Duodenal mucosa (tissue), 2 donors: ENCODE data around the gene GXYLT1.

Experiments used
- H3K27ac ChIP-seq: one replicate; pipeline ENCODE4 v1.7.0; 2013; ENCODE audit warnings: low read depth, low read length
- H3K27me3 ChIP-seq, 2 donors: one replicate each; pipeline ENCODE4 v1.7.0; 2013; ENCODE audit warnings: low read length in 2 of 2, control low read depth in 1 of 2; ENCODE audit not compliant: insufficient read depth in 2 of 2, control insufficient read depth in 1 of 2
- H3K36me3 ChIP-seq, 2 donors: one replicate each; pipeline ENCODE4 v1.7.0; 2013; ENCODE audit warnings: low read length in 2 of 2, control low read depth in 1 of 2; ENCODE audit not compliant: insufficient read depth in 2 of 2, control insufficient read depth in 1 of 2
- H3K4me1 ChIP-seq, 2 donors: one replicate each; pipeline ENCODE4 v1.7.0; 2013; ENCODE audit warnings: low read length in 2 of 2, control low read depth in 1 of 2; ENCODE audit not compliant: insufficient read depth in 2 of 2, control insufficient read depth in 1 of 2
- H3K4me3 ChIP-seq, 2 donors: one replicate each; pipeline ENCODE4 v1.7.0; 2013; ENCODE audit warnings: low read length in 2 of 2, low read depth in 1 of 2
- H3K9ac ChIP-seq, 2 donors: one replicate each; pipeline ENCODE4 v1.7.0; 2013; ENCODE audit warnings: low read length in 2 of 2, low read depth in 1 of 2
- H3K9me3 ChIP-seq, 2 donors: one replicate each; pipeline ENCODE4 v1.7.0; 2013; ENCODE audit warnings: low read length in 2 of 2, control low read depth in 1 of 2; ENCODE audit not compliant: control insufficient read depth in 1 of 2

Gene GXYLT1

GRCh38 chr12:42104087-42104486 is 40.6 kb downstream of the GXYLT1 start:
- no peaks in the 10 kb centered on the region for H3K9me3 ChIP-seq
- no peaks in the 10 kb centered on the region for H3K4me1 ChIP-seq
- H3K27ac ChIP-seq, result no peak overlapping the region
- no peaks in the 10 kb centered on the region for H3K27me3 ChIP-seq
- no peak overlapping the region for H3K9ac ChIP-seq
- peaks cover 0 to 3% of the 10 kb centered on the region in 2 donors for H3K36me3 ChIP-seq
- H3K4me3 ChIP-seq, result no peak overlapping the region

DNA sequence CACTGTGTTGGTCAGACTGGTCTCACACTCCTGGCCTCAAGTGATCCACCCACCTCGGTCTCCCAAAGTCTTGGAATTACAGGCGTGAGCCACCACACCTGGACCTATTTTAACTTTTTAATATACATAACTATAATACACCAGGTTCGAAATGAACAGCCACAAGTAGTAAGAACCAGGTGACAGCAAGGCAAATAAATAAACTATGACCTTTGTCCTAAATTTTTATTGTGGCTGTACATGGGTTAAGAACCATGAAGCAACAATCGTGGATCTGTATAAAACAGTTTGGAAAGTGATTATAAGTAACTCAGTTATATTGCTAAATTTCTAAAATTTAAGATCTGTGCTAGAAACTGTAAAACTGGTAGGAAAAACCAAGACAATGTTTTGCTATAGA is 41.5 kb downstream of the GXYLT1 start:
- H3K36me3 ChIP-seq, result no peaks in the 10 kb centered on the region
- H3K9me3 ChIP-seq, result no peaks in the 10 kb centered on the region

GRCh38 chr12:42102720-42103119 is 42.0 kb downstream of the GXYLT1 start:
- H3K4me3 ChIP-seq, result no peak overlapping the region
- no peak overlapping the region for H3K27ac ChIP-seq
- peaks cover 0 to 2% of the 10 kb centered on the region in 2 donors for H3K4me1 ChIP-seq
- no peaks in the 10 kb centered on the region for H3K36me3 ChIP-seq
- no peaks in the 10 kb centered on the region for H3K9me3 ChIP-seq
- H3K9ac ChIP-seq, result no peak overlapping the region
- no peaks in the 10 kb centered on the region for H3K27me3 ChIP-seq

More for the DNA sequence above, 41.5 kb downstream of the GXYLT1 start:
- Histone ChIP-seq H3K27me3 (no peaks in the 10 kb centered on the region), H3K27ac (no peak overlapping the region), H3K9ac (no peak overlapping the region), H3K4me3 (no peak overlapping the region), H3K4me1 (no peaks in the 10 kb centered on the region)

- Histone ChIP-seq H3K36me3 (peaks cover 0 to 2% of the 10 kb centered on the region in 2 donors), H3K9ac (no peak overlapping the region), H3K27ac (no peak overlapping the region), H3K4me3 (no peak overlapping the region), H3K27me3 (no peaks in the 10 kb centered on the region), H3K4me1 (peaks cover 0 to 10% of the 10 kb centered on the region in 2 donors), H3K9me3 (no peaks in the 10 kb centered on the region)
Measured at GRCh38 chr12:42099433-42099832, 45.2 kb downstream of the GXYLT1 start.

DNA sequence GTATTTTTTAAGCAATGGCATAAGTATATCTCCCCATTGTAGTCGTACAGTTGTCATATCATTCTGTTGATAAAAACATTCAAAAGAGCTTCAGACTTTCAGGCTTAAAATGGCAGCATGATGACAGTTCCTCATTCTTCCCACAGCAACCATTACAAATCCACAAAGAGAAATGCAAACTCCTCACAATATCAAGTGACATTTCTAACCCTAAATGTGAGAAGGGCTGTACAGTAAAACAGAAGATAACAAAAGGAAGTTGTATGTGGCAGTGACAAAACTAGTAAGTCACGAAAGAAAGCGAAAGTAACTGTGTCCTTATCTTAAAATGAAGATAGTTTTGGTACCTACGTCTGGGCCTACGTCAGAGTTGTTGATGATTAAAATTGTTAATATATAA is 46.7 kb downstream of the GXYLT1 start:
- peak overlapping the region in 1 of 2 donors; percentile 59 for H3K9ac ChIP-seq
- no peaks in the 10 kb centered on the region for H3K9me3 ChIP-seq
- H3K36me3 ChIP-seq, result peaks cover 0 to 2% of the 10 kb centered on the region in 2 donors
- peaks cover 0 to 10% of the 10 kb centered on the region in 2 donors for H3K4me1 ChIP-seq
- peak overlapping the region; percentile 46 to 65 for H3K4me3 ChIP-seq
- no peaks in the 10 kb centered on the region for H3K27me3 ChIP-seq
- peak overlapping the region; percentile 32 for H3K27ac ChIP-seq

- peaks cover 0 to 2% of the 10 kb centered on the region in 2 donors for H3K36me3 ChIP-seq
- peaks cover 0 to 10% of the 10 kb centered on the region in 2 donors for H3K4me1 ChIP-seq
- no peak overlapping the region for H3K9ac ChIP-seq
- H3K4me3 ChIP-seq, result no peak overlapping the region
- no peak overlapping the region for H3K27ac ChIP-seq
- H3K27me3 ChIP-seq, result no peaks in the 10 kb centered on the region
- H3K9me3 ChIP-seq, result no peaks in the 10 kb centered on the region
Measured at GRCh38 chr12:42094277-42094676, 50.4 kb downstream of the GXYLT1 start.

- no peak overlapping the region for H3K27ac ChIP-seq
- H3K36me3 ChIP-seq, result peaks cover 0 to 2% of the 10 kb centered on the region in 2 donors
- peaks cover 0 to 1% of the 10 kb centered on the region in 2 donors for H3K4me1 ChIP-seq
- no peak overlapping the region for H3K4me3 ChIP-seq
- H3K9me3 ChIP-seq, result no peaks in the 10 kb centered on the region
- no peak overlapping the region for H3K9ac ChIP-seq
- H3K27me3 ChIP-seq, result no peaks in the 10 kb centered on the region
Measured at GRCh38 chr12:42091769-42092168, 52.9 kb downstream of the GXYLT1 start.

DNA sequence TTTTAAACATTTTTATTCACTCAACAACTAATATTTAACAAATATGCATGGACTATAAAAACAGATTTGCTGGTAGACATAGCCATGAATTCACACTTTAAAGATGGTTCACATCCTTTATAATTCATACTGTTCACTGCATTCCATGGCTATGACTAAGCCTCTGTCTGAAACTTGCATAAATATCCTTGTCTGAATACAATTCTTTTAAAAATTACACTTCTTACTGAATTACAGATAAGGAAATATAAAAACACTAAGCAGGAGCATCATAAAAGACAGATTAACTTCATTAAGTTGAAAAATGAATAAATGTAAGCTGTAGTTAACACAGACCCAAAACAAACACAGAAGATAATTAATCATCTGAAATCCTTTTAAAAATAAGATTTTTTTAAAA is 53.8 kb downstream of the GXYLT1 start:
- no peaks in the 10 kb centered on the region for H3K4me1 ChIP-seq
- H3K36me3 ChIP-seq, result no peaks in the 10 kb centered on the region
- no peak overlapping the region for H3K9ac ChIP-seq
- no peak overlapping the region for H3K27ac ChIP-seq
- H3K4me3 ChIP-seq, result no peak overlapping the region
- no peaks in the 10 kb centered on the region for H3K9me3 ChIP-seq
- H3K27me3 ChIP-seq, result no peaks in the 10 kb centered on the region

DNA sequence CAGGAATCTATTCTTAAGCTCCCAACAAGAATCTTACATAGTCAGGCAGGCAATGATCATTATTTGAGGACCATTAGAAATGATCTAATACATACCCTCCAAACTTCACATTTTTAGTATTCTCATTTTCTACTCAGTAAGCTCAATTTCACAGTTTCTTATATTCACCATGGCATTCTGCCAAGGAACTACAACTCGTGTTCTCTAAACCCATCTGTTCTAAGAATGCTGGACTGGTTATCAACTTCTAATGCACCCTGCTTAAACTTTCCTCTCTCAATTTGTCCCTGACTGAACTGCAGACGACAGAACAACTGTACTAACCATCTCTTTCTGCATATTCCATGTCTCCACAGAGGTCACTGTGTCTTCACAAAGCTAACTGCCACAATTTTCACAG is 58.6 kb downstream of the GXYLT1 start:
- no peaks in the 10 kb centered on the region for H3K9me3 ChIP-seq
- H3K27ac ChIP-seq, result no peak overlapping the region
- peaks cover 0 to 2% of the 10 kb centered on the region in 2 donors for H3K36me3 ChIP-seq
- H3K4me1 ChIP-seq, result no peaks in the 10 kb centered on the region
- no peak overlapping the region for H3K4me3 ChIP-seq
- H3K9ac ChIP-seq, result no peak overlapping the region
- H3K27me3 ChIP-seq, result no peaks in the 10 kb centered on the region

DNA sequence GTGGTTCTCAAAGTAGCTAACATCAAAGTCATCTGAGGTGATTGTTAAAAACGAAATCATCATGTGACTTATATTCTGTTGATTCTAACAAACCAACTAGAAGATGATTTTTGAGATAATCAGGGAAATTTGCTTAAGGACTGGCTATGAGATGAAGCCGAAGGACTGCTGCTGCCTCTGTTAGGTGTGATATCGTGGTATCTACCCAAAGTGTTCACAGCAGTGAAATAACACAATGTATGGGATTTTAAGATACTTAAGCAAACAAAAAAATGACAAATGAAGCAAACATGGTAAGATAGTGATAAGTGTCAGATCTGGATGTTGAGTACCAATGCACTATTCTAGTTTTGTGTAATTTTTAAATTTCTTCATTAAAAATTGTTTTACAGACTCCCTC is 59.1 kb downstream of the GXYLT1 start:
- H3K9me3 ChIP-seq, result no peaks in the 10 kb centered on the region
- no peak overlapping the region for H3K27ac ChIP-seq
- H3K27me3 ChIP-seq, result no peaks in the 10 kb centered on the region
- H3K9ac ChIP-seq, result no peak overlapping the region
- peaks cover 0 to 2% of the 10 kb centered on the region in 2 donors for H3K36me3 ChIP-seq
- H3K4me3 ChIP-seq, result no peak overlapping the region
- H3K4me1 ChIP-seq, result no peaks in the 10 kb centered on the region

GRCh38 chr12:42084522-42084921 is 60.2 kb downstream of the GXYLT1 start:
- no peak overlapping the region for H3K27ac ChIP-seq
- no peak overlapping the region for H3K9ac ChIP-seq
- no peaks in the 10 kb centered on the region for H3K27me3 ChIP-seq
- H3K36me3 ChIP-seq, result peaks cover 0 to 2% of the 10 kb centered on the region in 2 donors
- H3K4me1 ChIP-seq, result no peaks in the 10 kb centered on the region
- H3K9me3 ChIP-seq, result no peaks in the 10 kb centered on the region
- no peak overlapping the region for H3K4me3 ChIP-seq
